ENCODE data around the gene CCDC92B. TPM values are rescaled to one million over a fixed set of nuclear protein-coding genes. Genes with fewer than 3 reads are reported as not detected.
"Not testable (repeated sequence)": the region's sequence is repeated elsewhere in the genome, so short reads cannot be mapped to it uniquely, and the experiment has no call there.

Gene CCDC92B
- polyA plus RNA-seq, 1 donor from 2014 or later = not detected

- H3K9me3 Mint-ChIP-seq = no peaks in the 10 kb centered on the region
- peaks cover 7% of the 10 kb centered on the region for H3K27me3 Mint-ChIP-seq
- no peaks in the 10 kb centered on the region for H3K36me3 Mint-ChIP-seq
- H3K27ac Mint-ChIP-seq = peak overlapping the region in 1 of 3 donors; percentile 32
- H3K4me1 Mint-ChIP-seq = peaks cover 6 to 8% (median 7%) of the 10 kb centered on the region in 3 donors
- no peak overlapping the region for H3K4me3 Mint-ChIP-seq
These were observed 35.4 kb upstream of the CCDC92B start for GRCh38 chr17:2784864-2785263.

GRCh38 chr17:2783310-2784030 lies 34.0 kb upstream of the CCDC92B start:
- peaks cover 5 to 6% (median 5%) of the 10 kb centered on the region in 3 donors for H3K4me1 Mint-ChIP-seq
- H3K9me3 Mint-ChIP-seq = no peaks in the 10 kb centered on the region

GRCh38 chr17:2782055-2782454 lies 32.6 kb upstream of the CCDC92B start:
- H3K4me1 Mint-ChIP-seq = peaks cover 0 to 5% (median 3%) of the 10 kb centered on the region in 3 donors
- H3K27ac Mint-ChIP-seq = no peak overlapping the region
- H3K4me3 Mint-ChIP-seq = no peak overlapping the region
- H3K9me3 Mint-ChIP-seq = no peaks in the 10 kb centered on the region
- no peaks in the 10 kb centered on the region for H3K36me3 Mint-ChIP-seq
- H3K27me3 Mint-ChIP-seq = peaks cover 15% of the 10 kb centered on the region

More at GRCh38 chr17:2783310-2784030, 34.0 kb upstream of the CCDC92B start:
- Mint-ChIP-seq H3K27ac (no peak overlapping the region), H3K36me3 (no peaks in the 10 kb centered on the region), H3K27me3 (peaks cover 9% of the 10 kb centered on the region), H3K4me3 (no peak overlapping the region)

- not testable (repeated sequence) for H3K27ac Mint-ChIP-seq, H3K4me3 Mint-ChIP-seq, H3K4me1 Mint-ChIP-seq, H3K9me3 Mint-ChIP-seq, H3K36me3 Mint-ChIP-seq
- peaks cover 19% of the 10 kb centered on the region for H3K27me3 Mint-ChIP-seq
These were observed 32.1 kb upstream of the CCDC92B start for GRCh38 chr17:2781598-2781997.

- Mint-ChIP-seq H3K27me3 (peaks cover 21% of the 10 kb centered on the region), H3K4me3 (no peak overlapping the region), H3K9me3 (no peaks in the 10 kb centered on the region), H3K36me3 (no peaks in the 10 kb centered on the region), H3K27ac (peak overlapping the region in 1 of 3 donors; percentile 80), H3K4me1 (peaks cover 0 to 5% (median 1%) of the 10 kb centered on the region in 3 donors)
These were observed 31.5 kb upstream of the CCDC92B start for GRCh38 chr17:2780931-2781454.

GRCh38 chr17:2780256-2780655 lies 30.8 kb upstream of the CCDC92B start:
- Mint-ChIP-seq H3K4me3 (no peak overlapping the region), H3K4me1 (peaks cover 0 to 4% (median 3%) of the 10 kb centered on the region in 3 donors), H3K36me3 (no peaks in the 10 kb centered on the region), H3K27ac (peak overlapping the region in 1 of 3 donors; percentile 80), H3K27me3 (peaks cover 28% of the 10 kb centered on the region), H3K9me3 (no peaks in the 10 kb centered on the region)

GRCh38 chr17:2779545-2779944 lies 30.1 kb upstream of the CCDC92B start:
- no peaks in the 10 kb centered on the region for H3K9me3 Mint-ChIP-seq
- no peak overlapping the region for H3K4me3 Mint-ChIP-seq
- no peaks in the 10 kb centered on the region for H3K36me3 Mint-ChIP-seq
- no peak overlapping the region for H3K27ac Mint-ChIP-seq
- peaks cover 35% of the 10 kb centered on the region for H3K27me3 Mint-ChIP-seq
- H3K4me1 Mint-ChIP-seq = peaks cover 0 to 4% (median 3%) of the 10 kb centered on the region in 3 donors

- Mint-ChIP-seq H3K27ac (no peak overlapping the region), H3K4me1 (peaks cover 0 to 4% (median 3%) of the 10 kb centered on the region in 3 donors), H3K9me3 (no peaks in the 10 kb centered on the region), H3K36me3 (no peaks in the 10 kb centered on the region), H3K4me3 (peak overlapping the region in 1 of 4 donors; percentile 27), H3K27me3 (peaks cover 39% of the 10 kb centered on the region)
These were observed 29.0 kb upstream of the CCDC92B start for GRCh38 chr17:2778489-2778888.

GRCh38 chr17:2777242-2777867 lies 27.9 kb upstream of the CCDC92B start:
- Mint-ChIP-seq H3K36me3 (no peaks in the 10 kb centered on the region), H3K4me3 (peak overlapping the region in 2 of 4 donors; percentile 9 to 65), H3K4me1 (peaks cover 0 to 4% (median 3%) of the 10 kb centered on the region in 3 donors), H3K27me3 (peaks cover 40% of the 10 kb centered on the region), H3K27ac (no peak overlapping the region), H3K9me3 (no peaks in the 10 kb centered on the region)

GRCh38 chr17:2776589-2777241 lies 27.3 kb upstream of the CCDC92B start:
- peaks cover 40% of the 10 kb centered on the region for H3K27me3 Mint-ChIP-seq
- H3K9me3 Mint-ChIP-seq = no peaks in the 10 kb centered on the region
- no peaks in the 10 kb centered on the region for H3K36me3 Mint-ChIP-seq
- H3K27ac Mint-ChIP-seq = no peak overlapping the region
- H3K4me3 Mint-ChIP-seq = peak overlapping the region in 2 of 4 donors; percentile 8 to 65
- peaks cover 0 to 4% (median 3%) of the 10 kb centered on the region in 3 donors for H3K4me1 Mint-ChIP-seq

- no peak overlapping the region for H3K27ac Mint-ChIP-seq
- peak overlapping the region in 2 of 4 donors; percentile 30 to 55 for H3K4me3 Mint-ChIP-seq
- H3K27me3 Mint-ChIP-seq = peaks cover 38% of the 10 kb centered on the region
- peaks cover 0 to 4% (median 3%) of the 10 kb centered on the region in 3 donors for H3K4me1 Mint-ChIP-seq
- H3K36me3 Mint-ChIP-seq = no peaks in the 10 kb centered on the region
- no peaks in the 10 kb centered on the region for H3K9me3 Mint-ChIP-seq
These were observed 25.8 kb upstream of the CCDC92B start for GRCh38 chr17:2775206-2775605.

GRCh38 chr17:2770129-2770528 lies 20.7 kb upstream of the CCDC92B start:
- H3K4me1 Mint-ChIP-seq = no peaks in the 10 kb centered on the region
- H3K9me3 Mint-ChIP-seq = no peaks in the 10 kb centered on the region
- peak overlapping the region in 1 of 3 donors; percentile 35 for H3K27ac Mint-ChIP-seq
- H3K27me3 Mint-ChIP-seq = peaks cover 21% of the 10 kb centered on the region
- no peaks in the 10 kb centered on the region for H3K36me3 Mint-ChIP-seq
- no peak overlapping the region for H3K4me3 Mint-ChIP-seq

- Mint-ChIP-seq H3K36me3 (no peaks in the 10 kb centered on the region), H3K4me1 (peaks cover 0 to 4% (median 1%) of the 10 kb centered on the region in 3 donors), H3K9me3 (peaks cover 0 to 2% (median 0%) of the 10 kb centered on the region in 3 donors), H3K27me3 (peaks cover 43% of the 10 kb centered on the region), H3K4me3 (no peak overlapping the region), H3K27ac (no peak overlapping the region)
These were observed 9.4 kb upstream of the CCDC92B start for GRCh38 chr17:2758870-2759269.

- no peak overlapping the region for H3K27ac Mint-ChIP-seq
- peaks cover 0 to 4% (median 1%) of the 10 kb centered on the region in 3 donors for H3K4me1 Mint-ChIP-seq
- H3K4me3 Mint-ChIP-seq = no peak overlapping the region
- no peaks in the 10 kb centered on the region for H3K9me3 Mint-ChIP-seq
- H3K36me3 Mint-ChIP-seq = no peaks in the 10 kb centered on the region
- H3K27me3 Mint-ChIP-seq = peaks cover 39% of the 10 kb centered on the region
These were observed 6.7 kb upstream of the CCDC92B start for GRCh38 chr17:2755891-2756724.

Data from IgD-negative memory B cell (primary cell).